ENCODE results near the gene GOPC. TPM values are rescaled to one million over a fixed set of nuclear protein-coding genes. Genes with fewer than 3 reads are reported as not detected.

GOPC gene
- total and polyA plus RNA-seq, 2 of the 8 experiments (the other 6 are each of a cell fraction or from before 2014, with no cell fraction given) = 5.3 to 19.4 TPM

- Histone ChIP-seq H2AK5ac (ENCODE audit: low read depth, low read length) (no peak overlapping the region), H3K79me2 (ENCODE audit: control insufficient read depth in 1 of 2, insufficient read depth in 2 of 2, low read length in 2 of 2) (peaks cover 0 to 30% of the 10 kb centered on the region in 2 experiments; a peak in 2 of 4 replicates), H4K20me1 (replicated peaks in 1 of 2; ENCODE audit: control insufficient read depth in 1 of 2, insufficient read depth in 2 of 2, low read length in 2 of 2) (no peaks in the 10 kb centered on the region), H3K4me1 (replicated peaks in 1 of 4; ENCODE audit: control insufficient read depth in 3 of 4, insufficient read depth in 4 of 4, low read length in 3 of 4) (no peaks in the 10 kb centered on the region), H4K91ac (replicated peaks; ENCODE audit: insufficient read length, low read length) (no peak overlapping the region), H3K23ac (ENCODE audit: insufficient read length) (no peak overlapping the region), H3K9me3 (ENCODE audit: insufficient read depth in 2 of 2, low read depth in 1 of 2, low read length in 1 of 2) (no peaks in the 10 kb centered on the region), H3K27ac (ENCODE audit: low read depth, low read length) (no peak overlapping the region), H2AFZ (ENCODE audit: low read length) (no peak overlapping the region), H3K23me2 (ENCODE audit: low read depth, low read length) (peaks cover 5% of the 10 kb centered on the region), H3K4ac (replicated peaks; ENCODE audit: insufficient read length, low read depth, low read length) (no peak overlapping the region), H3K4me3 (ENCODE audit: extremely low read depth in 1 of 4, insufficient read depth in 2 of 4, low read depth in 3 of 4, low read length in 4 of 4) (no peak overlapping the region), H3K56ac (replicated peaks; ENCODE audit: insufficient read length, low read depth, low read length) (no peak overlapping the region), H3K27me3 (replicated peaks in 1 of 4; ENCODE audit: control insufficient read depth in 3 of 4, extremely low read depth in 1 of 4, insufficient read depth in 3 of 4, low read length in 3 of 4) (no peaks in the 10 kb centered on the region), H2BK120ac (replicated peaks; ENCODE audit: low read depth, low read length) (no peak overlapping the region), H2BK5ac (ENCODE audit: low read depth, low read length) (no peak overlapping the region), H3K18ac (ENCODE audit: extremely low read depth, low read length) (no peak overlapping the region), H3K9ac (replicated peaks in 1 of 4; ENCODE audit: extremely low read depth in 1 of 4, low read depth in 3 of 4, low read length in 3 of 4) (no peak overlapping the region), H3K79me1 (ENCODE audit: low read depth, low read length) (peaks cover 4% of the 10 kb centered on the region; the same call in 1 of the 2 replicates), H3K36me3 (ENCODE audit: control insufficient read depth in 2 of 4, insufficient read depth in 4 of 4, low read length in 3 of 4) (peaks cover 0 to 6% (median 0%) of the 10 kb centered on the region in 4 experiments; a peak in 1 of 8 replicates), H2BK20ac (ENCODE audit: low read length) (no peak overlapping the region), H3K14ac (ENCODE audit: insufficient read length) (no peak overlapping the region), H4K8ac (ENCODE audit: extremely low read depth, insufficient read depth, low read length) (no peak overlapping the region), H4K5ac (ENCODE audit: insufficient read length, low read depth, low read length) (no peak overlapping the region), H2BK12ac (ENCODE audit: low read depth, low read length) (no peak overlapping the region), H2BK15ac (ENCODE audit: low read length) (no peak overlapping the region), H3K4me2 (ENCODE audit: insufficient read depth in 1 of 2, low read depth in 2 of 2, low read length in 2 of 2) (no peak overlapping the region; a peak in 1 of 4 replicates)
- POLR2A ChIA-PET (ENCODE audit: partially characterized antibody) = interaction anchor here (1.2 kb wide), 1 partner anchor 14 kb away, joined by 3 read pairs; no protein-coding TSS in a partner anchor
- DNase-seq (ENCODE audit: low read depth in 1 of 2, low spot score in 2 of 2) (no peak), FAIRE-seq (no peak)
- CTCF ChIA-PET (ENCODE audit: partially characterized antibody) = interaction anchor here (0.6 to 5.0 kb wide), 21 partner anchors 9 to 1011 kb away, joined by 3 to 54 read pairs (median 4); no protein-coding TSS in a partner anchor
- TF ChIP-seq FOSL1 (IDR thresholded peaks at IDR 0.05; ENCODE audit: insufficient read depth, low read depth, low read length) = no peak
- TF ChIP-seq ATF3 (IDR thresholded peaks at IDR 0.05; ENCODE audit: insufficient read depth, low read depth, low read length) = no peak
- TF ChIP-seq SP4 (IDR thresholded peaks at IDR 0.05; ENCODE audit: low read length) = no peak
- TF ChIP-seq BCL11A (IDR thresholded peaks at IDR 0.05; ENCODE audit: low read depth in 2 of 2, low read length in 2 of 2) = no peak
- TF ChIP-seq MAX (IDR thresholded peaks at IDR 0.05) = no peak
- no peak for TF ChIP-seq EZH2 (IDR thresholded peaks at IDR 0.05; ENCODE audit: low read depth, low read length, severe bottlenecking)
- 91% methylated on average over 2 of the region's 2 CpGs; no CpG with 5 or more reads in 1 of the 2 experiments for WGBS, 2 experiments (ENCODE audit: extremely low coverage in 1 of 2, insufficient coverage in 1 of 2, insufficient read length in 1 of 2, insufficient replicate concordance in 2 of 2, low coverage in 1 of 2, low lambda C conversion rate in 2 of 2, missing lambda C conversion rate in 1 of 2)
Observed at GRCh38 chr6:117603821-117604220, 1.5 kb upstream of the GOPC start.
